ENCODE results near the gene NAALADL1. TPM values are rescaled to one million over a fixed set of nuclear protein-coding genes. Genes with fewer than 3 reads are reported as not detected.

NAALADL1 gene
- total RNA-seq, 4 donors from 2014 or later: 17.0 to 39.1 (median 23.3) TPM

GRCh38 chr11:65102142-65103095 is 44.1 kb upstream of the NAALADL1 start:
- ATAC-seq (ENCODE audit: low FRiP score) (no peak), DNase-seq (ENCODE audit: low spot score) (no peak)
- TF ChIP-seq CTCF (IDR thresholded peaks at IDR 0.05): no peak

DNA sequence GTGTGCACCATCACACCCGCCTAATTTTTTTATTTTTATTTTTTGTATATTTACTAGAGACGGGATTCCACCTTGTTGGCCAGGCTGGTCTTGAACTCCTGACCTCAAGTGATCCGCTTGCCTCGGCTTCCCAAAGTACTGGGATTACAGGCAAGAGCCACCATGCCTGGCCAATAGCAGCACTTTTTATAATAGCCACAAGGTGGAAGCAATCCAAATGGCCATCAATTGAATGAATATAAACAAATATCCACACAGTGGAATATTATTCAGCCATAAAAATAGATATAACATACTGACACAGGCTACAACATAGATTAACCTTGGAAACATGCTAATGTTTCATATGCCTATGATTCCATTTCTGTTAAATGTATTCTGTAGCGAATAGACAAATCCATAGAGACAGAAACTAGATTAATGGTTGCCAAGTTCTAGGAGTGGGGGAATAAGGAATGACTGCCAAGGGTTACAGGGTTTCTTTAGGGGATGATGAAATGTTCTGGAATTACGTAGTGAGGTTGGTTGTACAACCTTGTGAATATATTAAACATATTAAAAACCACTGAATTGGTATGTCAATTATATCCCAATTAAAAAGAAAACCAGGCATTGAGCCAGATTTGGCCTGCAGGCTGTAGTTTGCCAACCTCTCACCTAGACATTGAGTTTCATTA is 42.5 kb upstream of the NAALADL1 start:
- TF ChIP-seq CTCF (IDR thresholded peaks at IDR 0.05): no peak
- no peak for ATAC-seq (ENCODE audit: low FRiP score)
- DNase-seq (ENCODE audit: low spot score): no peak

DNA sequence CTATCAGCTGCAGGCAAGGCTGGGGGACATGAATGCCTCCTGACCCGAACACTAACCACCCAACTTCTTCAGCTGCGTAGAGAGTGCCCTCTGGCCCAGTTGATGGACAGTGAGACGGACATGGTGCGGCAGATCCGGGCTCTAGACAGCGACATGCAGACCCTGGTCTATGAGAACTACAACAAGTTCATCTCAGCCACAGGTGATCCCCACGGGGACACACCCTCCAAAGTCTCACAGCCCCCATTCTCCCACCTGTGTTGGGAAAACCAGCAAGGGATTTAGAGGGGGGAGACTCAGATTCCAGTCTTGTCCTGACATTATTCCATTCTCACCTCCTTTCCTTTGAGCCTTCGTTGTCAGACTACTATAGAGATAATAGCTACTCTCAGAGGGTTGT is 38.6 kb upstream of the NAALADL1 start:
- no peak for ATAC-seq (ENCODE audit: low FRiP score)

GRCh38 chr11:65095974-65096806 is 37.8 kb upstream of the NAALADL1 start, which contains the start of gene VPS51:
Gene VPS51, plus strand, starts transcription at chr11:65096214. Its CDS starts 37 bp downstream, at chr11:65096251.
- TF ChIP-seq CTCF (IDR thresholded peaks at IDR 0.05): no peak
- ATAC-seq (ENCODE audit: low FRiP score): peak; percentile 96

More for the DNA sequence above, 38.6 kb upstream of the NAALADL1 start:
- no peak for TF ChIP-seq CTCF (IDR thresholded peaks at IDR 0.05)
- no peak for DNase-seq (ENCODE audit: low spot score)

GRCh38 chr11:65095427-65095826 is 37.1 kb upstream of the NAALADL1 start:
- TF ChIP-seq CTCF (IDR thresholded peaks at IDR 0.05): no peak
- ATAC-seq (ENCODE audit: low FRiP score) (peak; percentile 5), DNase-seq (ENCODE audit: low spot score) (no peak)

More at GRCh38 chr11:65095974-65096806, 37.8 kb upstream of the NAALADL1 start, which contains the start of gene VPS51:
- DNase-seq (ENCODE audit: low spot score): peak; percentile 84

GRCh38 chr11:65090628-65091027 is 32.3 kb upstream of the NAALADL1 start:
- no peak for DNase-seq (ENCODE audit: low spot score)
- TF ChIP-seq CTCF (IDR thresholded peaks at IDR 0.05): no peak
- no peak for ATAC-seq (ENCODE audit: low FRiP score)
